Type B pancreatic cell (in vitro differentiated cells): ENCODE data around the gene PSTK. TPM values are rescaled to one million over a fixed set of nuclear protein-coding genes. Genes with fewer than 3 reads are reported as not detected.

Source experiments
- DNase-seq: peaks from one replicate; pipeline ENCODE4 v3.0.0; 2021; ENCODE audit warnings: mixed read lengths; ENCODE audit not compliant: unreplicated experiment; ENCODE audit errors: extremely low spot score
- H3K27ac Mint-ChIP-seq: 2 replicates; pipeline ENCODE4 v1.8.0; 2021; ENCODE audit warnings: mild to moderate bottlenecking, mixed read lengths
- H3K27me3 Mint-ChIP-seq: 2 replicates; pipeline ENCODE4 v1.8.0; 2021; ENCODE audit warnings: mixed read lengths
- H3K36me3 Mint-ChIP-seq: 2 replicates; pipeline ENCODE4 v1.8.0; 2021; ENCODE audit warnings: mixed read lengths
- H3K4me1 Mint-ChIP-seq: one replicate; pipeline ENCODE4 v1.8.0; 2021; ENCODE audit warnings: mixed read lengths; ENCODE audit not compliant: unreplicated experiment
- H3K4me3 Mint-ChIP-seq: 2 replicates; pipeline ENCODE4 v1.8.0; 2021; ENCODE audit warnings: mild to moderate bottlenecking, mixed read lengths
- H3K9me3 Mint-ChIP-seq: 2 replicates; pipeline ENCODE4 v1.8.0; 2021; ENCODE audit warnings: mixed read lengths
- long read RNA-seq: library from polyadenylated mRNA; unstranded; transcript quantifications from one replicate; pipeline ENCODE4 v2.0.0, GENCODE V29; 2020
- total RNA-seq: library from RNA; stranded (reverse); gene quantifications from 2 replicates; pipeline ENCODE4 v1.2.1, GENCODE V29; 2021; ENCODE audit warnings: low replicate concordance
- TF ChIP-seq, protein P1 (sequence below): fragments of 200-600 bp; sonication (generic); conservative IDR thresholded peaks from 2 replicates; pipeline ENCODE4 v1.5.0; 2021; ENCODE audit warnings: antibody characterized with exemption, mild to moderate bottlenecking

Gene PSTK, protein sequence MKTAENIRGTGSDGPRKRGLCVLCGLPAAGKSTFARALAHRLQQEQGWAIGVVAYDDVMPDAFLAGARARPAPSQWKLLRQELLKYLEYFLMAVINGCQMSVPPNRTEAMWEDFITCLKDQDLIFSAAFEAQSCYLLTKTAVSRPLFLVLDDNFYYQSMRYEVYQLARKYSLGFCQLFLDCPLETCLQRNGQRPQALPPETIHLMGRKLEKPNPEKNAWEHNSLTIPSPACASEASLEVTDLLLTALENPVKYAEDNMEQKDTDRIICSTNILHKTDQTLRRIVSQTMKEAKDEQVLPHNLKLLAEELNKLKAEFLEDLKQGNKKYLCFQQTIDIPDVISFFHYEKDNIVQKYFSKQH
- total RNA-seq = 4.6 and 5.0 TPM in 2 replicates
- long read RNA-seq, transcript PSTK-203 (6 exons, 1,098 nt) = major isoform, 8 of 13 reads
- long read RNA-seq, partial matches to known transcripts = 0 of 13 reads
- long read RNA-seq, other reads (novel, unspliced or antisense) = 3 of 13 reads

GRCh38 chr10:122980209-122981065 lies at the start of gene PSTK:
Gene PSTK (plus strand): TSS chr10:122980401. CDS start chr10:122980480, 79 bp downstream.
- H3K27ac Mint-ChIP-seq = peak within 1 kb of the TSS; percentile 94
- H3K27me3 Mint-ChIP-seq = peaks cover 10% of the 10 kb centered on the region
- TF ChIP-seq, protein P1, sequence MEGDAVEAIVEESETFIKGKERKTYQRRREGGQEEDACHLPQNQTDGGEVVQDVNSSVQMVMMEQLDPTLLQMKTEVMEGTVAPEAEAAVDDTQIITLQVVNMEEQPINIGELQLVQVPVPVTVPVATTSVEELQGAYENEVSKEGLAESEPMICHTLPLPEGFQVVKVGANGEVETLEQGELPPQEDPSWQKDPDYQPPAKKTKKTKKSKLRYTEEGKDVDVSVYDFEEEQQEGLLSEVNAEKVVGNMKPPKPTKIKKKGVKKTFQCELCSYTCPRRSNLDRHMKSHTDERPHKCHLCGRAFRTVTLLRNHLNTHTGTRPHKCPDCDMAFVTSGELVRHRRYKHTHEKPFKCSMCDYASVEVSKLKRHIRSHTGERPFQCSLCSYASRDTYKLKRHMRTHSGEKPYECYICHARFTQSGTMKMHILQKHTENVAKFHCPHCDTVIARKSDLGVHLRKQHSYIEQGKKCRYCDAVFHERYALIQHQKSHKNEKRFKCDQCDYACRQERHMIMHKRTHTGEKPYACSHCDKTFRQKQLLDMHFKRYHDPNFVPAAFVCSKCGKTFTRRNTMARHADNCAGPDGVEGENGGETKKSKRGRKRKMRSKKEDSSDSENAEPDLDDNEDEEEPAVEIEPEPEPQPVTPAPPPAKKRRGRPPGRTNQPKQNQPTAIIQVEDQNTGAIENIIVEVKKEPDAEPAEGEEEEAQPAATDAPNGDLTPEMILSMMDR = peak; percentile 95
- no peaks in the 10 kb centered on the region for H3K9me3 Mint-ChIP-seq
- peaks cover 3% of the 10 kb centered on the region for H3K36me3 Mint-ChIP-seq
- peak; percentile 93 for DNase-seq
- H3K4me1 Mint-ChIP-seq = peaks cover 10% of the 10 kb centered on the region
- H3K4me3 Mint-ChIP-seq = peak within 1 kb of the TSS; percentile 89

DNA sequence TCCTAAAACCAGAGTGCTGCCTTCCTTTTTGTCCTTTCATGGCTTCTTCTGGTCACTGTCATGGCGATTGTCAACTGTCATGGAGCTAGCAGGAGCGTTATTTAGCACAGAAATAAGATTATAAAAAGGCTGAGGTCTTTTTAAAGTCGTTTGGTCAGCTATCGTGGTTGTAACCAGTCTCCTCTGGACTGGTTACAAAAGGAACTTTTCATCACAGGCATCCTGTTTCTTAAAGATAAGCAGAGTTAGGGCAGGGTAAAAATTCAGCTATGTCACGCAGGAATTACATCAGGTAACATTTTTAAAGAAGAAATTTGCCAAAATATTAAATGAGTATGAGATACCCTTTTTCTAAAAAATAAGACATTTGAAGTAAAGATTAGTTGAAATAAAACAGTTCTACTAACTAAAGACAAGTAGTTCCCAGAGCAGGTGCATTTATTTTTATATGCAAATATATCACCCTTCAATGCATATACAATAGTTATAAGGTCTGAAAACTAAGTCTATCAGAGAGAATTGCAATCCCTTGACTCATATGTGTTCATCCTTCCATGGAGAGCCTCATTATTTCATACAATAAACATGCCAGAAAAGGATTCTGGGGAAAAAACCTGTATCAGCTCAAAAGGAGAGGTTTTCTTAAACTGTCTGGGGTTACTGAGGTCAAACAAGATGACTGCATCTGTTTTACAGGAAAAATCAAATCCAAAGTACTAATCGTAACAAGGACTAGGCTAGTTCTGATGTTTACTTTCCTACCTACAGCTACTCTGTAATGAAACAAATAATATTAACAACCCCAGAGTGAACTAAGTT lies 48.9 kb upstream of the PSTK start:
- TF ChIP-seq, protein P1 = no peak
- Mint-ChIP-seq H3K36me3 (peaks cover 12% of the 10 kb centered on the region), H3K27ac (no peak overlapping the region)

GRCh38 chr10:122939133-122939855 lies 40.9 kb upstream of the PSTK start:
- no peaks in the 10 kb centered on the region for H3K27me3 Mint-ChIP-seq
- H3K27ac Mint-ChIP-seq = no peak overlapping the region
- H3K9me3 Mint-ChIP-seq = no peaks in the 10 kb centered on the region
- H3K4me1 Mint-ChIP-seq = no peaks in the 10 kb centered on the region
- no peak for DNase-seq
- no peak overlapping the region for H3K4me3 Mint-ChIP-seq
- TF ChIP-seq, protein P1 = no peak
- peaks cover 20% of the 10 kb centered on the region for H3K36me3 Mint-ChIP-seq

More for the DNA sequence above, 48.9 kb upstream of the PSTK start:
- no peaks in the 10 kb centered on the region for H3K9me3 Mint-ChIP-seq
- no peaks in the 10 kb centered on the region for H3K27me3 Mint-ChIP-seq
- no peak for DNase-seq
- H3K4me1 Mint-ChIP-seq = no peaks in the 10 kb centered on the region
- no peak overlapping the region for H3K4me3 Mint-ChIP-seq

GRCh38 chr10:122939856-122940543 lies 40.2 kb upstream of the PSTK start:
- Mint-ChIP-seq H3K4me3 (no peak overlapping the region), H3K9me3 (no peaks in the 10 kb centered on the region), H3K36me3 (peaks cover 17% of the 10 kb centered on the region), H3K27ac (no peak overlapping the region), H3K4me1 (no peaks in the 10 kb centered on the region), H3K27me3 (no peaks in the 10 kb centered on the region)
- TF ChIP-seq, protein P1 = no peak
- DNase-seq = no peak
